Hematopoietic multipotent progenitor cell treated with erythropoietin and hydrocortisone succinate and interleukin-3 and kit ligand, for 6 days (in vitro differentiated cells): ENCODE results near the gene ADAMTS6.
"Not testable (repeated sequence)": the region's sequence is repeated elsewhere in the genome, so short reads cannot be mapped to it uniquely, and the experiment has no call there.

ENCODE experiments used
- DNase-seq: peaks from one replicate; pipeline ENCODE4 v3.0.0-alpha.2; 2015

Gene ADAMTS6

GRCh38 chr5:65194871-65195270 lies 286.8 kb downstream of the ADAMTS6 start:
- DNase-seq = no peak

DNA sequence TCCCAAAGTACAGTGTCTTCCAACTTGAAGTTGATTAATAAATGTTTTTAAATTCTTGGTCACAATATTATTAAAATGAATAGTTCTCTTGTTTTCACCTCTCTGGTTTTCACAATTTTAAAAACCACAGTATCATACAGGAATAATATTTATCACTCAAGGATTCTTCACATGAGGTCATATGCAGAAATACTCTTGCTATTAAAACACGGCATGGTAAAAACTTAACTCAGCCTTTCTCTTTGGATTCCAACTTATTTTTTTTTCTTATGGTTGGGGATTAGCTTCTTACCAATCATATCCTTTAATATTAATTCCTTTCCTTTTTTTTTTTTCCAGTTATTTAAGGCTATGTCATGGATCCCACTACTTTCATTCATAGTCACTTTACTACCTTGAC lies 289.4 kb downstream of the ADAMTS6 start:
- no peak for DNase-seq

DNA sequence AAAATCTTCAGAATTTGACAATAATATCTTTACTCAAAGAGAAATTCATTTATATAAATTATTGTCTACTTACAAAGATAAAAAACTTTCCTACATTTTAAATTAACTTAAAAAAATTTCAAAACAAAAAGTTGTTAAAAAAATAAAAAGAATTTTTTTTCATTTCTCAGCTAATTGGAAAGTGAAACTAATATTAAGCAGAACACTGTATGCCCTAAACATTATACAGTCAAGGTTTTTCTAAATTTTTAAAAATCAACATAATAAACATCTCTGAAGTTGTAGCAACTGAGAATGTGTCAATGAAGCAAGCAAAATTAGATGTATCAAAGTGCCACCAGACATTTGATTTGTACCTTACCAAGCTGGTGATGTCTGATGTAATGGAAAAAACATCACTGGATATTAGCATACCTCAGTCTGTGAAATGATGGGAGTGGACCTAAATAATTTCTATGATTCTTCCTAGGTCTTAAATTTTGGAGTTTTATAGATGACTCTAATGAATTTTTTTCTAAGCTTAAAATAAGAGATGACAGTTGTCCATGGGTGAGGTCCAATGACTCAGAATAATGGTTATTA lies 290.1 kb downstream of the ADAMTS6 start:
- no peak for DNase-seq

DNA sequence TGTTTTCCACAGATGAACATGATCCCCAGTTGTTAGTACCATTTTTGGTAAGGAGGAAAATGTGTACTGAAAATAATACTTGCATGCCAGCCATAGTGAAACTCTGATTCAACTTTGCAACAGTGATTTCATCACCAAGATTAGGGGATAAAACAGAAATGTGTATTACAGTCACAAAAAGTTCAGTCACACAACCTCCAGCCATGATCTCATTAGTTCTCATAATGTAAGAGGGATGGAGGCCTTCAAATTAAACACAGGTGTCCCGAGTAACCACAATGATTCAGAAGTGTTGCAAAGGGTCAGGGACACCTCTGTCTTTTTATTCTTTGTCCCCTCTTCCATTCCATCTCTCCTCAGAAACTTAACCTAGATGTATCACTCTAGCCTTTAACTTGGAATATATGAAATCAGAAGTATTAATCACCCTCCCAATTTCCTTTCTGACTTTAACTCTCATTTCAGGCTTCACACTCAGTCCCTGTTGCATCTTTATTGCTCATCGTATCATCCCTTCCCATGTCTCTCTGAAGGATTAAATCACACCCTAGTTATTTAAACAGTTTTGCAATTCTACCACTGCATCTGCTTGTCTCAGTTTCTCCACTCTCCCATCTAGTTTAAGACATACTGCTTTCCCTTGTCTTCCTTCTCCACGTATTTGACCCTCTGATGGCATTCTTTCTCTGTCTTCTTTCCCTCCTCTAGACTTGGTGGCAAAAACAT lies 291.2 kb downstream of the ADAMTS6 start:
- DNase-seq = no peak

GRCh38 chr5:65186646-65187227 lies 295.0 kb downstream of the ADAMTS6 start:
- DNase-seq = no peak

- no peak for DNase-seq
These were observed 296.3 kb downstream of the ADAMTS6 start for GRCh38 chr5:65185468-65185867.

DNA sequence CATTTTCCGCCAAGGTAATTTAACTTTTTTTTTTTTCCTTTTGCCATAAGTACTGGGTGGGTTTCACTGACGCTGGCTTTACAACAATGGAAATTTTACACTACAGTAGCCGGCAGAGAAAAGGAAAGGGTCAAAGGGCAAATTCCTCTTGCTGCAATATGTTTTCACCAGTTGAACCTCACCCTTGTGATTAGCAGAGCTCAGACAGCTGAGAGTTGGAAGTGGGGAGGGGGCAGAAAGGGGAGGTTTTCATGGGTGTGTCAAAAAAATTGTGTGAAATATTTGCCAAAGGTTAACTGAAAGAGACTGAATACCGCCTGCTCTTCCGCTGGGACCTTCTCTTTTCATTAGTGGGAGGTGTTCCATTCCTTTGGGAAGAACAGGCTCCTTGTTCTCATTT lies 296.9 kb downstream of the ADAMTS6 start:
- no peak for DNase-seq

DNA sequence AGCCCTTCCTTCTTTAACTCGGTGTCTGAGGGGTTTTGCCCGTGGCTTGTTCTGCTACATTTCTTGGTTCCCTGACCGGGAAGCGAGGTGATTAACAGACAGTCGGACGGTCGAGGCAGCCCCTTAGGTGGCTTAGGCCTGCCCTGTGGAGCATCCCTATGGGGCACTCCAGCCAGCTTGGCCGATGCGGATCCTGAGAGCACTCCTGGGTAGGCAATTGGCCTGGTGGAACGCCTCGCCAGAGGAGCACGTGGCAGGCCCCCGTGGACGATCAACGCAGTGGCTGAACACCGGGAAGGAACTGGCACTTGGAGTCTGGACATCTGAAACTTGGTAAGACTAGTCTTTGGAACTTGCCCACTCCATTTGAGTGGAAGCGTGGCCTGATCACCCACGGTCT lies 307.5 kb downstream of the ADAMTS6 start:
- not testable (repeated sequence) for DNase-seq

- DNase-seq = no peak
These were observed 308.6 kb downstream of the ADAMTS6 start for GRCh38 chr5:65173130-65173525.

GRCh38 chr5:65172486-65173129 lies 309.1 kb downstream of the ADAMTS6 start:
- DNase-seq = no peak

GRCh38 chr5:65171645-65172044 lies 310.1 kb downstream of the ADAMTS6 start:
- DNase-seq = no peak

GRCh38 chr5:65163698-65164097 lies 318.0 kb downstream of the ADAMTS6 start:
- no peak for DNase-seq

DNA sequence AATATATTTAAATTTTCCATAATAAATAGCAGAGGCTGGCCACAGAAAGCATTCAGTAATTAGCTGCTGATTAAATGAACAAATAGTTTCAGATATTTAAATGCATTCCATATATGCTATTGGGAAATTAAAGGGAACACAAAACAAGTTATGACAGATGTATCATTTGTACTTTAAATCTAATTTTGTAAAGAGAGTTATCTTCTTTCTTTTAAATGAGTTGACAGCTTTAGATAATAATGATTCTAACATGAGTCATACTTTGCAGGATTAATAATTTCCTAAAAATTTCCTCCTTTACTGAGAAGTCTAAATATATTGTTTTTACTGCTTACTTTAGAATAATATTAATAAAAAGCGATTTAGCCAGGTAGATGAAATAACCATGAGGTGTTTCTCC lies 320.1 kb downstream of the ADAMTS6 start:
- DNase-seq = no peak

- no peak for DNase-seq
These were observed 323.7 kb downstream of the ADAMTS6 start for GRCh38 chr5:65157906-65158603.

- no peak for DNase-seq
These were observed 324.8 kb downstream of the ADAMTS6 start for GRCh38 chr5:65156933-65157332.

GRCh38 chr5:65152131-65152530 lies 329.6 kb downstream of the ADAMTS6 start:
- no peak for DNase-seq

- no peak for DNase-seq
These were observed 330.1 kb downstream of the ADAMTS6 start for GRCh38 chr5:65151614-65152013.

- no peak for DNase-seq
These were observed 331.0 kb downstream of the ADAMTS6 start for GRCh38 chr5:65150599-65151304.

DNA sequence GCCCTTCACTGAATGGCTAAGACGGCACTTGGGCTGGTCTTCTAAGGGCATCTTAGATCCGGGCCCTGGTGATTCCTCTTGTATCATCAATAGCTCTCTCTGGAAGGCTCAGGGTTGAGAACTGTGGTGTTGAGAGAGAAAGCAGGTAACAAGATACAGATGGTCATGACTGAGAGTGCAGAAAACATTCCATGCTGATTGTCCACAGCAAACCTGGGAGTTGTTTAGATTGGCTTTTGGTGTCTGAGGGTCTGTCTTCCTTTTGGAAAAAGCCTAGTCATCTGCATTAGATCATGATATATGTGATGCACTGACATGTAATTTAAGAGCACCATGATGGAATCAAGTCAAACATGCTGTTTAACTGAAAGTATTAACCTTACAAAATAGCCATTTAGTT lies 331.9 kb downstream of the ADAMTS6 start:
- no peak for DNase-seq

- no peak for DNase-seq
These were observed 337.4 kb downstream of the ADAMTS6 start for GRCh38 chr5:65144136-65144871.

GRCh38 chr5:65142511-65143011 lies 339.2 kb downstream of the ADAMTS6 start:
- no peak for DNase-seq

DNA sequence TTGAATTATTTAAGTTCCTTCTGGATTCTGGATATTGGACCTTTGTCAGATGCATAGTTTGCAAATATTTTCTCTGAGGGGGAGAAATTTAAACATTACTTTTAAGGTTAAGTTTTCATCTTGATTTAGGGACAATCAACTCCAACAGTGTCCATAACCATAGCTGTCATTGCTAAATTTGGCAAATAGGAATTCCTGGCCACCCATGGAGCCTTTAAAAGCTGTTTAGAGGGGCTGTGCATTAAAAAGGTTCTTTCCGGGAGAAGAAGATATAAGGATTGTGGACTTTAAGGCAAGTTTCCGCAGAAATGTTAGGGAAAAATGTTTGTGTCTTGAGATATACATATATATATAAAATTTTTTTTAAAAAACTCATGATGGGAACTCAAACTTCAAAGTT lies 339.7 kb downstream of the ADAMTS6 start:
- DNase-seq = no peak
